ENCODE results near the gene OR2J2. TPM values are rescaled to one million over a fixed set of nuclear protein-coding genes. Genes with fewer than 3 reads are reported as not detected.
"Not testable (repeated sequence)": the region's sequence is repeated elsewhere in the genome, so short reads cannot be mapped to it uniquely, and the experiment has no call there.

OR2J2 gene
- total RNA-seq (2022) (not detected in 2 replicates), Bru-seq, nascent RNA (not detected), BruChase-seq, experiment 1, labeled RNA remaining after a 6-hour chase (not detected), BruChase-seq, experiment 2, labeled RNA remaining after a 2-hour chase (not detected)
- long read RNA-seq: 0 reads

GRCh38 chr6:29170607-29171006 is at the start of gene OR2J2:
OR2J2 (plus strand) TSS chr6:29170907; CDS start chr6:29173636, 2,729 bp downstream.
- POLR2A ChIA-PET; intact Hi-C loops (cut with micrococcal nuclease); H3K36me3 Mint-ChIP-seq (ENCODE audit: insufficient read depth, unreplicated experiment); H3K9me3 Mint-ChIP-seq (ENCODE audit: unreplicated experiment); H3K4me3 Mint-ChIP-seq (ENCODE audit: unreplicated experiment); CTCF ChIA-PET; H3K4me1 Mint-ChIP-seq (ENCODE audit: insufficient read depth, unreplicated experiment); H3K27ac Mint-ChIP-seq (ENCODE audit: low read depth, unreplicated experiment); DNase-seq (ENCODE audit: unreplicated experiment); BruUV-seq (replicated peaks): not testable (repeated sequence)
- H3K27me3 Mint-ChIP-seq (ENCODE audit: insufficient read depth, unreplicated experiment): peaks cover 79% of the 10 kb centered on the region

- Mint-ChIP-seq H3K4me3 (ENCODE audit: unreplicated experiment) (no peak overlapping the region), H3K27me3 (ENCODE audit: insufficient read depth, unreplicated experiment) (peaks cover 63% of the 10 kb centered on the region), H3K27ac (ENCODE audit: low read depth, unreplicated experiment) (no peak overlapping the region), H3K36me3 (ENCODE audit: insufficient read depth, unreplicated experiment) (no peaks in the 10 kb centered on the region), H3K9me3 (ENCODE audit: unreplicated experiment) (no peaks in the 10 kb centered on the region), H3K4me1 (ENCODE audit: insufficient read depth, unreplicated experiment) (no peaks in the 10 kb centered on the region)
- CTCF ChIA-PET: no interaction called here
- TF ChIP-seq CTCF (IDR thresholded peaks at IDR 0.05; ENCODE audit: unreplicated experiment): no peak
- intact Hi-C loops (cut with micrococcal nuclease): no loop called here
- DNase-seq (ENCODE audit: unreplicated experiment): no peak
- POLR2A ChIA-PET: no interaction called here
- no TSS peak for BruUV-seq (replicated peaks)
Measured at GRCh38 chr6:29129326-29130012, 41.2 kb upstream of the OR2J2 start.

GRCh38 chr6:29130644-29131043 is 40.1 kb upstream of the OR2J2 start:
- POLR2A ChIA-PET: no interaction called here
- no TSS peak for BruUV-seq (replicated peaks)
- Mint-ChIP-seq H3K9me3 (ENCODE audit: unreplicated experiment) (no peaks in the 10 kb centered on the region), H3K36me3 (ENCODE audit: insufficient read depth, unreplicated experiment) (no peaks in the 10 kb centered on the region), H3K4me1 (ENCODE audit: insufficient read depth, unreplicated experiment) (no peaks in the 10 kb centered on the region), H3K27ac (ENCODE audit: low read depth, unreplicated experiment) (no peak overlapping the region), H3K4me3 (ENCODE audit: unreplicated experiment) (no peak overlapping the region), H3K27me3 (ENCODE audit: insufficient read depth, unreplicated experiment) (peaks cover 71% of the 10 kb centered on the region)
- CTCF ChIA-PET: no interaction called here
- no peak for DNase-seq (ENCODE audit: unreplicated experiment)
- intact Hi-C loops (cut with micrococcal nuclease): no loop called here
- no peak for TF ChIP-seq CTCF (IDR thresholded peaks at IDR 0.05; ENCODE audit: unreplicated experiment)

- Mint-ChIP-seq H3K9me3 (ENCODE audit: unreplicated experiment) (no peaks in the 10 kb centered on the region), H3K27ac (ENCODE audit: low read depth, unreplicated experiment) (no peak overlapping the region), H3K36me3 (ENCODE audit: insufficient read depth, unreplicated experiment) (no peaks in the 10 kb centered on the region), H3K27me3 (ENCODE audit: insufficient read depth, unreplicated experiment) (peaks cover 71% of the 10 kb centered on the region), H3K4me1 (ENCODE audit: insufficient read depth, unreplicated experiment) (no peaks in the 10 kb centered on the region), H3K4me3 (ENCODE audit: unreplicated experiment) (no peak overlapping the region)
- ChIA-PET POLR2A (no interaction called here), CTCF (no interaction called here)
- no TSS peak for BruUV-seq (replicated peaks)
- peak; percentile 5 for DNase-seq (ENCODE audit: unreplicated experiment)
- intact Hi-C loops (cut with micrococcal nuclease): no loop called here
- no peak for TF ChIP-seq CTCF (IDR thresholded peaks at IDR 0.05; ENCODE audit: unreplicated experiment)
Measured at GRCh38 chr6:29131691-29132090, 39.0 kb upstream of the OR2J2 start.
